Stimulated activated CD4-positive, alpha-beta T cell treated with anti-CD3 and anti-CD28 coated beads, Interleukin-15, amount 100 ng/mL, for 48 hours (primary cell): ENCODE data around the gene MFSD6.
"Not testable (repeated sequence)": the region's sequence is repeated elsewhere in the genome, so short reads cannot be mapped to it uniquely, and the experiment has no call there.

Experiments
- DNase-seq, 2 donors: peaks; one replicate each; pipeline ENCODE4 v3.0.0-alpha.2; 2020; ENCODE audit warnings: low read depth in 2 of 2

MFSD6 gene

DNA sequence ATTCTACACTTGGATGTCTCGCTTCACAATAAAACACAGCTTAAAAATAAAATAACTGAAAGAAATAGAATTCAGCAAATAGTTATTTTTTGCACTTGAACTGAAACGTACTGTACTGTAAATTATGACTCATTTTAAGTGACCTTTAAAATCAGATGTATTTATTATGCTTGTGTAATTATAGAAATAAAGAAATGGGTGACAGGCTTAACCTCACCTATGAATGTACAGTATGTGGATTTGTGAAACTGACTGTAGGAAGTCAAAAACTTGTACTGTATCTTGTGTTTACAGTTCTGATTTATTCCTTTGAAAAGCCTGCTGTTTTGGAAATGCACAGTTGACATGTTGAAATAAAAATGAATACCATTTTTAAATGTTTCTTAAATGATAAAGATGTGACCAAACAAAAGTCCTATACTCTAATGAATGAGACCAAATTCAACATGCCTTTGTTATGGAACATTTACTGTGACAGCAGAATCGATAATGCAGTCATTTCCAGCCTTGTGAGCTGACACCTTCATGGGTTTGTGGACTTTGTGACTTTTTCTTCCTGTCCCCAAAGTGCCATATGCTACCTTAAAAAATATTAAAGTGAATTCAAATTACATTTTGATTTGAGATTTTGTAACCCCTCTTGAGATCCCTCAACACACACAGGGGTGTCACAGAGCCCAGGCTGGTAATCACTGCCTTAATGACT is 93.7 kb downstream of the MFSD6 start:
- no peak for DNase-seq

GRCh38 chr2:190503088-190503487 is 94.9 kb downstream of the MFSD6 start:
- DNase-seq, result no peak

DNA sequence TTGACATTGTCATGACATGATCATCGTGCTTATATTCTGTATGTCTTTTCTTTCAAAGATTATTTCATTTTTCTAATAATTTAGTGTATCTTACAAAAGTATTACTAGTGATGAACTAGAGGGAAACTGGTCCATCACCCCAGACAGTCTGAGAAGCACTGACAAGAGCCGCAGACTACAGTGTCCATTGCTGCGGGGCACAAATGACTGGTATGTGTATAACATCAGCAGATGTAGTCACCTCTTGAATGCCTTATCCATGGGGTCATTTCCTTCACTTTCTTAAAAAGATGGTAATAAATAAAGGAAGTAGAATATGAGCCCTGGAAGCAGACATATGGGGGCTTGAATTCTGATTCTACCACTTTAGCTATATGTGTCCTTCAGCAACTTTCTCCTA is 96.8 kb downstream of the MFSD6 start:
- DNase-seq, result no peak

DNA sequence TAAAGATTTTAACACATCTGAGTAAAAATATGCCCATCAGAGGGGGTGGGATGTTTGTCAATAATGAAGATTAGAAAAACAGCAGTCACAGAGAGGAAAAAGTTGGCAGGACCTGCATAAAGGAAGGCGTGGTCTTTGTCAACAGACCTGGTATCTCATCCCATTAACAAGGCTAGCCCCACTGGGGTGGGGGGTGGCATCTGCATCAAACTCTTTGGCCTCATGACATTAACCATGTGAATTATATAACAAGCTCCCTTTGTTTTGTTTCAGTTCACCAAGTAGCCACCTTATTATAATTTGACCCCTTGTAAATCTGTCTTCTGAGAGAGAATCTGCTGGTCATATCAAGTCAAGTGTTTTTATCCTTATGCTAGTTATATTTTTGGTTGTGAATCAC is 97.5 kb downstream of the MFSD6 start:
- DNase-seq, result no peak

DNA sequence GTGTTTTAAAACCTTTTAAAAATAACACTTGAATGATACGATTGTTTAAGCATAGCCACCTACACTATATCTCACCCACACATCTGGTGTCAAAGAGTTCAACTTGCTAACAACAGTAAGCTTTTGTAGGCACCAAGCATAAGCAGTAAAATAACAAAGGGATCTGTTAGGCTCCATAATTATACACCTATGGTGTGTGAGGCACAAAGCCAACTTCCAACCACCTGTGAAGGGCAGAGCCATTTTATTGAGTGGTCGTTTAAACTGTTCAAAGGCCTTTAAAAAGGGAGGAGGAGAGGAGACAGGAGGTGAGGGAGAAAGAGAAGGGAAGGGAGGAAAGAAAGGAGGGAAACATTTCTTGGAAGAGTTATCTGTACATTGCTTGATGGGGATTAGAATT is 98.5 kb downstream of the MFSD6 start:
- DNase-seq, result no peak

DNA sequence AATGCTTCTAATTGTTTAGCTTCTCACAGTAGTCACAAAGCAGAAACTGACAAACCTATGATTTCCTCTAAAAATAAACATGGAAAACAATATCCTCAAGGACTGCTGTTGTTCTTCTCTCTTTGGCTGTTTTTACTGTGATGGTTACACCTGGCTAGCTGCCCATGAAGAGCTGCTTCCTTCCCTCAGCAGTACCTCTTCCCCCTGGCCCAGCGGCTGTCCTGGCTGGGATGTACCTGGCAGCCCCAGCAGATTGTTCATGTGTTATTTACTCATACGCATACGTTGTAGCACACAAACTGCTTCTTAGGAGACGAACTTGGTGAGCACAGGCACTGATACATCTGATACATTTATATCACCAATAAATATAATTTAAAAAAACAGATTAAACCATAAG is 99.0 kb downstream of the MFSD6 start:
- DNase-seq, result no peak

DNA sequence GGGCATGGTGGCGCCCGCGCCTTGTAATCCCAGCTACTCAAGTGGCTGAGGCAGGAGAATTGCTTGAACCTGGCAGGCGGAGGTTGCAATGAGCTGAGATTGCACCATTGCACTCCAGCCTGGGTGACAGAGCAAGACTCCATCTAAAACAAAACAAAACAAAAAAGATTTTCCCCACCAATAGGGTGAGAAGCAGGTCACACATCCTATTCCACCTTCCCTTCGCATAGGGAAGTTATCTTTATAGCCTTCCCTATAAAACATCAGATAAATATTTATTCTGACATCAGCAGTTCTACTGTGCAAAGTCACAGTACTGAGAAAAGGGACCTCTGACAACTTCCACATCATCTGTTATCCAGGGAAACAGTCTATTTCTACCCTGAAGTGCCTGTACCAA is 101.7 kb downstream of the MFSD6 start:
- DNase-seq, result not testable (repeated sequence)

DNA sequence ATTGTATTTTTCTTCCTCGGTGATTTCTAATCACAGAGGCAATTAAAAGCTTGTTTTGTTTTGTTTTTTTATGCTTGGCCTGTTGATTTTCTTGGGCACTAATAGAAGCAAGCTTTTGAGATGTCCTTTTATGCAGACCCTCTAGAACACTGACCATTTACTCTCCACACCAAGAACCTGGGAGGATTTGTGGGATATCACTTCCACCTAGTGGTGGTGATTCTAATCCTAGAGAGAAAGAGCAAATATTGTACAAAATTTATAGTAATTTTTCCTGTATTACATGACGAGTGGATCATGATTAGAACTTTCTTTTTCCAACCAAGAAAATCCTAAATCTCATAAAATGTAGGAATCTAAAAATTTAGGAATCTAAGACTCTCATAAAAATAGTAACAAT is 102.9 kb downstream of the MFSD6 start:
- DNase-seq, result no peak

GRCh38 chr2:190512539-190513095 is 104.5 kb downstream of the MFSD6 start:
- DNase-seq, result no peak

DNA sequence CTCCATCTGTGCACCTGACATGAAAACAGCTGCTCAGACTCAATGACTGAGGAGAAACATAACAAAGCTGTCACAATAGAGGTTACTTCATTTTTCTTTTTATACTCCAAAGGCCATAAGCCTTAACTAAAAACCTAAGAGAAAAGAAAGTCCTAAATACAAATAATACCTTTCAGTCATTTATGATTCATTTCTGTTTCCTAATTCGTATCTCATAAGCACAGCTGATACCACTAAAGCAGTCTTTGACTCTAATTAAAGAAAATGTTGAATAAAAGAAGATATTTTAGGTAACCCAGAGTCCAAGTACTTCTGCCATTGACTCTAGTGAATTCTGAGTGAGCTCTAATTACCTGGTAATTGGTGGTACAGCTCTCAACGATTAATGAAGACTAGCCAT is 105.7 kb downstream of the MFSD6 start:
- DNase-seq, result no peak

DNA sequence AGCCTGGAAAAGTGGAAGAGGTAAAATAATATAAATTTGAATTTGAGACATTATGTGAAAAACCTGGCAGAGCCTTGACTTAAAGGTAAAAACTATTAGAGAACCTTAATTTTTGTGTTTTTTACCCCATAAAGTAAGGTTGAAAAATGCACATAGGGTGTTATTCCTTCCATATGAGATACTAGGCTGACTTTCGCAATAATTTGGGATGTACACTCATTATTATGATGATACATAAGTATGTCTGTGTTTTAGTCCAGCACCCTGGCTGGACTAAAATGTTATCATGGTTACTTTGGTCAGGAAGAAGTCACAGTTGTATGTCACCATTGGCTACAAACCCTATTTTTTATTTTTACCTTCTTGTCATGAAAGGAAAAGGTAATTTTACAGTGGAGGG is 106.5 kb downstream of the MFSD6 start:
- no peak for DNase-seq

GRCh38 chr2:190515687-190516086 is 107.5 kb downstream of the MFSD6 start:
- no peak for DNase-seq

DNA sequence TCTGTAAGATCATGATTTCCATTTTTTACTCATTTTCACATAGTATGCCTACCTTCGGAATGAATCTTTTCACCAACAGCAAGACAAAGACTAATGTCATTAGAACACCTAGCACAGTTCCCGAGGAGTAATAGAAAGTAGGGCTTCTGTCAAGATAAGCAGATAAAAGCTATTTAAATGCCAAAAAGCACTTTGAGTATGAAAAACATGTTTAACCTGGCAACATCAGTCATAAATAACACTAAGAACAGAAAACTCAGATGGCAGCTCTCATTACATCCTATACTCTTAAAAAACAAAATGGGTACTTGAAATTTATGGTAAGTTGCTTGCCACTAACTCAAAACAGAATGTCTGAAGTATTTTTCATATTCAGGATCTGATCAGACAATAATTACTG is 109.3 kb downstream of the MFSD6 start:
- DNase-seq, result no peak

DNA sequence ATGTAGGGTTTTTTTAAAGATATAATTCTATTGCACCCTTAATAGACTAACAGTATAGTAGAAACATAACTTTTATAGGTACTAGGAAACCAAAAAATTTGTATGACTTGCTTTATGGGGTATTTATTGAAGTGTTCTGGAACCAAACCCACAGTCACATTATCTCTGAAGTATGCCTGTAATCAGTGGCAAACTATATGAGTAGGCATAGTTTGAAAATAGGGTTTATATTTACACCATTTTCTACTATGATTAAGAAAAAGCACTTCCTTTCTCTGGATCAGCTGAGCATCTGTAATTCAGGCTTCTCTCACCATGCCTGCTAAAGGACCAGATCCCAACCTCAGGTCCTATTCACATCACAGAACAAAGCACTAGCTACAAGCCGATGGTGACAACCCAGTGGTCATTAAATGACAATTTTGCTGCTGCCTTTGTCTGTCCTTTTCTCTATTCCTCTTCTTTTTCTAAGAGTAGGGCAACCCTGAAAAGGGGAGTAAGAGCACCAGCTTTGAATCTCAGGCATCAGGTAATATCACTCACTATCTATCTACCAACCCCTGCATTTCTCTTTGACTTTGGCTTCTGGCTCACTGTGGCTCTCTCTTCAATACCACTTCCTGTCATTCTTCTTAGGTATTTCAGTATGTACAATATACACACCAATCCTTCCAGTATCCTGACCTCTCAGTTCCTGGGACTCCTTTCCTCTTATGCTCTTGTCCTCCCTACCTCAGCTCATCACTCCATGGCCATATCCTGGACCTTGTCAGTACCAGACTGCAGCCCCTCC is 112.0 kb downstream of the MFSD6 start:
- DNase-seq, result no peak

DNA sequence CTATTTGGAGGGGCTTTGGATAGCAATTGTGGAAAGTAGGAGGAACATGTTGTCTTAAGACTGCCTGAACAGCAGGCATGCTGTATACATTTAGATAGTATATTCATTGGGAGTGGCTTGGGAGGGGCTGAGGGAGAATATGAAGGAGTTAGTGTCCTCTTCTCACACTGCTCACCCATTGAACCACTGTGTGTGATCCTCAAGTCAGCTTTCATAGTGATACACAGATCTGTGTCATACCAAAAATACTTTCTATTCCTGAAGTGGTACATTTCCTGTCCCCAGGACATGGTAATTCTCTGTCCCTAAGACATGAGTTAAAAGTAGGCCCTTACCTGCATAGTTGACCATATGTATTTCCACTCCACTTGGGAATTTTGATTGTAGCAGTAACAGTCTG is 116.8 kb downstream of the MFSD6 start:
- DNase-seq, result no peak

- DNase-seq, result no peak
Observed at GRCh38 chr2:190526105-190526750, 118.1 kb downstream of the MFSD6 start.

GRCh38 chr2:190527214-190527613 is 119.1 kb downstream of the MFSD6 start:
- no peak for DNase-seq

- no peak for DNase-seq
Observed at GRCh38 chr2:190527918-190528317, 119.8 kb downstream of the MFSD6 start.

- DNase-seq, result no peak
Observed at GRCh38 chr2:190528521-190529001, 120.4 kb downstream of the MFSD6 start.

- DNase-seq, result no peak
Observed at GRCh38 chr2:190529486-190530247, 121.5 kb downstream of the MFSD6 start.

DNA sequence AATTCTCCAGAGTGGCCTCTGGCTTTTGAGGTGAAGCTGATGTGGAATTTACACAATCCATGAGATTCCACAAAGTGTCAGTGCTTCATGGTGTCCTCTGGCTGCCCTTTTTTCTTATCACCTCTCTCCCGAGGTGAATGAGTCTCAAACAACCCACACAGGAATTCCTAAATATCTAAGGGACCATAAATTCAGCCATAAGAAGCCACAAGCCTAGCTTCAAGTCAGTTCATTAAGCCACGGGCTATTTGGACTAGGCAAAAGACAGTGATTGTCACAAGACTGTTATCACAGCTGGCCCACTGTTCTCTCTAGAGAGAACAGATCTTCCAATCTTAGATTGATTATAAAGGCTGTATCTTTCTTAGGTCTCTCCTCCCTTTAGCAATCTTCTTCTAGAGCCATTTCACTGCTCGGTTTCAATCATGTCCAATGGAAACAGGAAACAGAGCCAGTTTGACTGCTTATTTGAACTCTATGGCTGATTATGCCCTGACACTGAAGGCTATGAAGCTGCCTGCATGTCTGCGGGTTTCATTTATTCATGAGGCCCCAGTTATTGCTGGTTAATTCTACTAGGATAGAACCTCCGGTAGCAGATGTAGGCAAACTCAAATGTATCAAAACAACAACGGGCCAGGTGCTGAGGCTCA is 122.2 kb downstream of the MFSD6 start:
- no peak for DNase-seq
